Fibroblast of skin of scalp (primary cell): ENCODE results near the gene SYNJ2.

Experiments used
- DNase-seq: peaks from one replicate; pipeline ENCODE4 v3.0.0-alpha.2; 2013

SYNJ2 gene

GRCh38 chr6:158013904-158014504 lies 32.3 kb downstream of the SYNJ2 start:
- no peak for DNase-seq

DNA sequence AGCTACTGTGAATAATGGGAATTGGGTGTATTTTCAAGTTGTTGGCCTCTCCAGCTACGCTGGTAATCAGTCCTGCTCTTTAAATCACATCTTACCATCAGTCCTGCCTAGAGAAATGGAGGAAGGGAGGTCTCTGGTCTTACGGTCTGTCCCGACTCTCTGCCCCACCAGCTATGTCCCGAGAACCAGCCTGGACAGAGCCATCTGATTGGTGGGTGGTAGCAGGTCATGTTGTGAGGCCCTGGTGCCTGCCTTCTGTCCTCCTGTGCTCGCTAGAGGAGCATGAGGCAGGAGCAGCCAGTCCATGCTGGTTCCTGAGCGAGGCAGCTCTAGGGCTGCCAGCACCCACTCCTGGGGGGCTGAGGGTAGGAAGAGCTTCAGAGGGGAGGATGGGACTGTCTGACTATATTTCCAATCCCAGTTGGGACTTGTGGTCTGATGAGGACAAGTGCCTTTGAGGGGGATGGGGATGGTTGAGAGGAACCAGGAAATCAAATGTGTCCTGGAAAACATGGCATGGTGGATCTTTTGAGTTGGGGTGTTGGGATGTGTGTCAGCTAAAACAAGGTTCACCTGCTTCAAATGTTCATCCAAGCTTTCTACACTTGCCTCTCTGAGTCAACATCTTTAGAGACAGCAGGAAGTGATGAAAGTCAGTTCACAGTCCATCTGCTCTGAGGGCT lies 33.0 kb downstream of the SYNJ2 start:
- peak; percentile 52 for DNase-seq

DNA sequence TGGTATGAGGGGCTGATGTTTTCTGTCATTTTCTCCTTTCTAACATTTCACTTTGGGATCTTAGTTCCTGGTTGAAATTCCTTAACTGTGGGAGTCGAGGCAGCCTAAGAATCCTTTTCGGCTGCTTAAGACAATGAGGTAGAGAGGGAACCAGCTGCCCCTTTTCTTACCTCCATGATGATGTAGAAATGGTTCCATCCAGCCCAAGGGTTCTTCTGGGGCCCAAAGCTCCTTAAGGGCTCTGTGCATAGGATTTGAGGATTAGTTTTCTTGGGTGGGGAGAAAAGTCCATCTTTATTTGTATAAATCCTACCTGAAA lies 33.5 kb downstream of the SYNJ2 start:
- no peak for DNase-seq

DNA sequence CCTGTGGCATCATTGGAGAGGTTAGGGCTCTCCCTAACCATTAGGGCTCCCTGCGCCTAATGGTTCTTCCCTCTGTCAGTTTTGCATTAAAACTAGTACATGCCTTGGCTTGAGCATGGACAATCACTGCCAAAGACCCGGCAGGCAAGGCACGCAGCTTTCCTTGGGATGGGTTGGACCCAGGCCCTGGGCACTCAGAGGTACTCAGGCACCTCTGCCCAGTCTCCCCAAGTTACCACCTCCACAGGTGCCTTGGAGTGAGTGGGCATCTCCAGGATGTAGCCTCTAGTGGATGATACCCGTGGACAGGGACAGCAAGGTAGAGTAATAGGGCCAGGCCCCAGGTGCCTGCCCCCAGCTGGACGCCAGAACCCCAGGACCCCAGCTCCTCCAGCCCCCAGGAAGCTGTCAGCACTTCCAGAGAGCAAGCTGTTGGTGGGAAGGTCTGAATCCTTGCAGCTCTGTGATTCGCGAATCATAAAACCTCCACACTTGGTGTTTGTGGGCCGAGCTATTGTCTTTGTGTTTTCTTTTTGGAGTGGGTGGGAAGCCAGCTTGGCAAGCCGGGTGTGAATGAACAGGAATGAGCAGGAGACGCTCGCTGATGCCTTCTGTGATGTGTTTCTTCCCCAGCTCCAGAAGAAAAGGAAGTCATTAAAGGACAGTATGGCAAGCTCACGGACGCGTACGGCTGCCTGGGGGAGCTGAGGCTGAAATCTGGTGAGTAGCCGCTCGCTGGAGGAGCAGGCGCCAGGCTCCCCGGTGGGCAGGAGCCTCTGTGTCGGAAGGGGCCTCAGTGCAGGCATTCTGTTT lies 35.1 kb downstream of the SYNJ2 start:
- DNase-seq: peak; percentile 80

- DNase-seq: no peak
Measured at GRCh38 chr6:158017621-158018040, 36.0 kb downstream of the SYNJ2 start.

DNA sequence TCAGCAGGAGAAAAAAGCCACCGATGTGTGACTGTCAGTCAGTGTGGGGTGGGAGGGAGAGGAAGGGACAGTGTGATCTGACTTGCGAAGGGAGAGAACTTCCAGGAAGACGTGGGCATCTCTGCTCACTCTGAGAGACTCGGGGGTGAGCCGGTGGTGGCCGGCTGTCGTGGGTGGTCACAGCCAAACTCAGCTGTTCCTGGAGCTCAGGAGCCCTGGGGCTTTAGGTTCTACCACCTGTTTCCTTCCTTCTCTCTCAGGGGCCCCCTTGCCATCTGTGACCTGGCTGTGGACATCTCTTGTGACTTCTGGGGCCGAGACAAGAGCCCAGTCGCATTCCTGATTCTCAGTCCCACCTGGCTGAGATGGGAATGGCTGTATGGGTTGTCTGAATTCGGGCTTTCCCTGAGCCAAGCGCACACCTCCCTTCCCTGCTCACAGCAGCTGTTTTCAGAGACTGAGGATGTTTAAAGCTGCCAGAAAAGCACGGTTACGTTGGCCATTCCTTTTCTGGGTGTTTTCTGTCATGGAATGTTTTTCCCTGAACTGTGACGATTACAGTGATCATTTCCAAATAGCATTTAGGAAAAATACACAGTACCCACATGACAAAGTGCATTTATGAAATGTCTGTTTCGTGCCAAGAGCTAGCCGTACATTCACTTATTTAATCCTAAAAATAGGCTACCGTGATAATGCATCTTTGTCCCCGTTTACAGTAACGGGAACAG lies 36.5 kb downstream of the SYNJ2 start:
- DNase-seq: peak; percentile 50

GRCh38 chr6:158018851-158019361 lies 37.2 kb downstream of the SYNJ2 start:
- peak; percentile 67 for DNase-seq

- no peak for DNase-seq
Measured at GRCh38 chr6:158019416-158019815, 37.8 kb downstream of the SYNJ2 start.

GRCh38 chr6:158020272-158020711 lies 38.6 kb downstream of the SYNJ2 start:
- no peak for DNase-seq

GRCh38 chr6:158020811-158021210 lies 39.1 kb downstream of the SYNJ2 start:
- DNase-seq: no peak

DNA sequence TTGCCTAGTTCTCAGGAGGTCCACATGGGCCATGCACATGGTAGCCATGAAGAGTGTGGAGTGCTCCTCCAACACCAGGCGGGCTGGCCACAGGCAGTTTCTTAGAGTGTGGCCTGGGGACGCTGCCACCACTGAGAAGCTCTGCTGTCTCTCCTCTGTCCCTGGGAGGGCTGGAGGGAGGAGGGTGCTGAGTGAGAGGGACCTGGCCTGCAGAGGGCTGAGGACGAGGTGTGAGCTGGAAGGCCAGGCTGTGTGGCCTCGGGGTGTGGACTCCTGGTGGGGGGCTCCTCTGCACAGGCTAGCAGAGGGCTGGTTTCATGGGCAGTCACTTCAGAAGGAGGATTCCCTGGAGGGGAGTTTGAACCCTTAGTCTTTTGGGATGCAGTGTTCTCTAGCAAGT lies 39.7 kb downstream of the SYNJ2 start:
- DNase-seq: no peak

DNA sequence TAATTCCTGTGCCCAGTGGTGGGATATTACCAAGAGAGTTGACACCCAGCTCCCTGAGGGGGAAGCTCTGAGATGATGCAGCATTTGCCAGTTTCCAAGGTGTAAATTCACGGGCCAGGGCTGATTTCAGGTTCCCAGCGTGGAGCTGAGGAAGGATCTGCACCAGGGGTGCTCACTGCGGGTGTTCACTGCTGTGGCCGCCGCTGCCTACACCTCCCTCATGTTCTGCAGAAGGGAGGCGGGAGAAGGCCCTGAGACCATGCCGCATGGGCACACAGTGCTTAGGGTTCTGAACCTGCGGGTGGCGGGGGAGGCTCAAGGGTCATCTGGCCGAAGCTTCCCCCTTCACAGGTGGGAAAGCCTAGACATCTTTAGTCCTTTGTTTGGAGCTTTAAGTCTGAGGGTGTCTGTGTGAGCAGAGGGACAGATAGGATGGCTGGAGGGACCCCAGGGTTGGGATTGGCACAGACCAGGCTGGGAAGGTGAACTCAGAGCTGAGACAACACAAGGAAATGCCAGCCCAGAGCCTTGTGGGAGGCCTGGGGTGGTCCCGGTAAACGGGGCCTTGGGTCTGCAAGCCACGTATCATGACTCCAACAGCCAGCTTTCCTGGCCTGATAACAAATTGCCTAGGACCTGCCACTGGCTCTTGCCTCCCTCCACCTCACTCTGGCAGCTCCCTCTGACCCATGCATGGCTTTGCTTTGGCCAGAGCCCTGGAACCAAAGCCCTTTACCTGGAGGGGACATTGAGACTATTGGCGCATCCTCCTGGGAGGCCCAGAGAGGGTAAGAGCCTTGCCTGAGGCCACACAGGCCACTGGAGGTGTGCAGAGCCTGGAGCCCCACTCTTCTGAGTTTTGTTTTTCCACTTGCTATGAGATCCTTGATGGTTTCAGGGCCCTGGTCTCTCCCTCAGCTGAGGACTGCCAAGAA lies 40.4 kb downstream of the SYNJ2 start:
- DNase-seq: no peak

- DNase-seq: no peak
Measured at GRCh38 chr6:158022749-158023596, 41.3 kb downstream of the SYNJ2 start.

DNA sequence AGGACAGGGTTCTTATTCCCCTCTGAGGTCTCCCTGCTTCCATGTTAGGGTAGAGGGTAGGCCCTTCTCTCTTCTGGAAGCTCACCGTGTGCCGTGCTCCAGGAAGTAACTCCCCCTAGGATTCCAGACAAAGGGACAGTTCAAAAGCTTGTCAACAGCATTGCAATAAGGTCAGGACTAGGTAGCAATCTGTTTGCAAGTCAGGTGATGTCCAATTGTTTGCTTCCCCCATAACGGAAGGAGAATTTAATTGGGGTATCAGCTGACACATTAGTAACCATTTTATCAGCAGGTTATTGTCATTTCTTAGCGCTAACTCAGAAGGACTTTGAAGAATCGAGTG lies 41.9 kb downstream of the SYNJ2 start:
- no peak for DNase-seq

DNA sequence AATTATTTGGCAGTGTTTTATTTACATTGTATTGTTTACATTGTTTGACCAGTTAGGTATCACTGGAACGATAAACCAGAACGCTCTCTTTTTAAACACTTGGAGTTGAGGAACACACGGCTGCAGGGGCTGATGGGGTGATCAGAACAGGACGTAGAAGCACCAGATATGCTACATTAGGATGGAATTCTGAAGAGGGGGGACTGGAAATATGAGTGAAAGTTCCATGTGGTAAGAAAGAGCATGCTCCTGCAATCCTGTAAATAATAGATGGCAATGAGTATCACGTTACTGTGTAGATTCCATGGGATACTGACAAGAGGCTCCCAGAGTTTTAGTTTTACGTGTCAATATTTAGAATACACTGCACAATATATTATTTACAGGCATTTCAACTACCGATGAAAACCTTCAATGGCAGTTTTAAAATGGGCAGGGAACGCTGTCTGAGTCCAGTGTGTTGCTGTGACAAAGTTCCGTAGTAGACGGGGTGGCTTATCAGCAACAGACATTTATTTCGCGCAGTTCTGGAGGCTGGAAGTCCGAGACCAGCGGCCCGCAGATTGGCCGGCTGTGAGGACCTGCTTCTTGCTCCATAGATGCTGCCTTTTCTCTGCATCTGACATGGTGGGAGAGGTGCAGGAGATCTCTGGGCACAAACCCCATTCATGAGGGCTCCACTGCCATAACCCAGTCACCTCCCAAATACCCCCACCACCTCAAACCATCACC lies 43.1 kb downstream of the SYNJ2 start:
- DNase-seq: no peak

DNA sequence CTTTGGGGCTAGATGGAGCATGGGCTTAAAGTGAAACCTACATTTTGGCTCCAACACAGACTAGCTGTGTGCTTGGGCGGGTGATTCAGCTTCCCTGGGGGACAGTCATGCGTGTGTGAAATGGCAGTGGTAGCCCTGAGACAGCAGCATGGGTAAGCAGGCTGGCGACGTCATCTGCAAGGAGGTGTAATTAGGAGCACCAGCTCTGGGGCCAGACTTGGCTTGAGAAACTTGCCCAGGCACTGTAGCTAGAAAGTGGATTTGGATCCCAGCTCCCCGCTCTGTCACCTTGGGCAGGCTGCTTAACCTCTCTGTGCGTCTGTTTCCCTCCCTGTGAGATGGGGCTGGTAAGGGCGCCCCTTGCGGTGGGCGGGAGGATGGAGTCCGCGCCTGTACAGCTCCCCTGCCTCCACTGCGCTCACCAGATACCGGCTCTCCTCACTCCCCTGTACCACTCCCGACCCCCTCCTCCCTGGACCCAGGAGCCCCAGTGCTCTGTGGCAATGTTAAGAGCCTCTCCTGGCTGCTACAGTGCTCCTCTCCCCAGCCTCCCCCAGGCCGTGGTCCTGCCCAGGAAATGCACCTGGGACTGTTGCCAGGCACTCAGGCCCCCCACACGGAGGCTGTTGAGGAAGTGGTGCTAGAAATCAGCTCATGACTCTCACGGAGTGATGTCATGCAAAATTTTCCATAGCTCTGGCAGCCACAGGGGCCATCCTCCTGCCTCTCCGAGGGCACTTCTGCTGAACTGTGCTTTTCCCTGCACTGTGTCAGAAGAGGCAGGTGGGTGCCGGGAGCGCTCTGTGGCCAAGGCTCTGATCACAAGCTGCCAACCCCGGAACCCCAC lies 44.6 kb downstream of the SYNJ2 start:
- peak; percentile 97 for DNase-seq

DNA sequence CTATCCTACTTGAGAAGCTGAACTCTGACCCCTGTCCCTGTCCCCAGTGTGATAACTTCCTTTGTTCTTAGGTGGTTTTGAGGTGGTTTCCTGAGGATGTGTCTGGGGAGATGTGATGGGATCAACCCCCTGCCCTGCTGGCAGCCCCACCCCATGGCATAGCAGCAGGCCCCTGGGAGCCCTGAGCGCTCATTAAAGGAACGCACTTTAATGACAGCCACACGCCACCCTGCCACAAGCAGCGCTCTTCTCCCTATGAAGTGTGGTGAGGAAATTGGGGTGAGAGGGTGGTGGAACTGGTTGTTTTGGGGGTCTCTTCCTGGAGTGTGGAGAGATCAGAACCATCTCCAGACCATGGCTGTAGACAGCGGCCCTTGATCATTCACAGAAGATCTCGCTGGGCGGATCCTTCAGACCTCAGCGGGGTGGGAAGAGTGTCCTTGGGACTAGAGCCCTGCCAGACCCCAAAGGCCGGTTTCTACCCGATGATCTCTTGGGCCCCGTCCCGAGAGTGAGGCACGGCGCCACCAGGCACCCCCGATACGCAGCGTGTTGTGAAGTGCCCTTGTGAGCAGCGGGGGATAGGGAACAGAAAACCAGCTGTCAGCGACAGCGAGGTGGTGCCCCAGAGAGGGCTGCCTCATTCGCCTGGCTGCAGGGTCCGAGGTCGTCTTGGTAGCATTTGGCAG lies 45.4 kb downstream of the SYNJ2 start:
- DNase-seq: no peak

DNA sequence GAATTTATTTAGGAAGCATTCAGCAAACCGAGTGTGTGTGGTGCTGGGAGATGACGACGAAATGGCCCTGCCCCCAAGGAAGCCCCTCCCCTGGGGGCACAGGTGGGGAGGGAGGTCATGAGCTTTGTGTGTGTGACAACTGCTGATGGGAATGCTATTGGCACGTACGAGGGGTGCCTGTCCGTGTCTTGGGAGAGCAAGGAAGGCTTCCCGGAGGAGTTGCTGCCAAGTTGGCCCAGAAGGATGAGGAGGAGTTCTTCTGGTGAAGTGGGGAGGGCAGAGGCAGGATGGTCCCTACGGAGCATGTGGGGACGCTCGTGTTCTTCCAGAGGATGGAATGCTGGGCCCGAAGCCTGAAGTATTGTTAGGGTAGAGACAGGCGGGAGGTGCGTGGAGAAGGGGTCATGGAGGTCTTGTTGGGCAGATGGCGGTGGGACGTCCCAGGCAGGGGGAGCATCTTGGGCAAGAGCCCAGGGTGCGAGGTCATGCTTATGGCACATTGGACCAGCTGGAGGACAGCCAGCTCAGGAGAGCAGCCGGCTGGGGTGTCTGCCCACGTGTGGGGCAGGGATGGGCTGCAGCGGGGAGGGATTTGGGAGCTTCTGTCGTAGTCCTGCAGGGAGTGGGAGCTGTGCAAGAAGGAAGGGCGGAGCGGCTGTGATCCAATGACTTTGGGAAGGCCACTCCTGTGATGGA lies 46.1 kb downstream of the SYNJ2 start:
- DNase-seq: no peak
